Measurements from ENCODE around the gene SULT1B1.
"Not testable (repeated sequence)": the region's sequence is repeated elsewhere in the genome, so short reads cannot be mapped to it uniquely, and the experiment has no call there.

The SULT1B1 gene
- 25.9 reads per million, percentile 53 among the genes with 10 or more reads in this experiment for total RNA-seq

DNA sequence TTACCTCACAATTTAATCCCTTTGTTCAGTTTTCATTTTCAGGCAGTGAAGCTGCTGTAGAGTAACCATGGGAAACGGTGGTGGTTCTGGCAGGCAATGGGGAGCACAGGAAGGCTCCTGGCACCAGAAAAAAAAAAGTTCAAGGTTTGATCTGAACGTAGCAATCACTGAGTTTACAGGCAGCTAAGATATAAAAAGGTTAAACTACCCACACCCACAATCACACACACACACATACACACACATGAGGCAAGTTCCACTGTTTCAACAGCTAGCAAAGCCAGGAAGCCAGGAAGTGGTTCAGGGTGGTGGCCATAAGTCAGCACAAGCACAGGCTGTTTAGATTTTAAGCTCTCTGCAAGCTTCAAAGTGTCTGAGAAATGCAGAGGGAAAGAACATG, at the start of gene SULT1B1:
Gene SULT1B1 (minus strand): TSS at position 166 of the 400 bp plus-strand sequence. CDS start 5,403 bp downstream, outside the sequence.
- peak; percentile 18 for DNase-seq

DNA sequence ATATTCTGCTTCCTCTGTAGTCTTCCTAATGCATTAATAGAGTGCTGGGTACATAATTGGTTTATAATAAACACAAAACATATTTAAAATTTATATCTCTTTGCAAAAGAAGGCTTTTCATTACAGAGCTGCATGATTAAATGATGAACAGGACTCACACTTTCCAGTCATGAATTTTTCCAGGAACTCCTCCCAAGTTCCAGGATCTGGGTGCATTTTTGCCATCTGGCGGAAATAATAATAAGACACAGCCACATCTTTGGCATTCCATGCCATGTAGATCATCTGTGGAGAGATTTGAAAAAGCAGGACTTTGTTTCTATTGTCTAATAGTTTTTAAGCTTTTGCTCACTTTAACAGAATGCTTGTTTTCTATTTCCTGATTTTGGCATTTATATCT, 40.2 kb upstream of the SULT1B1 start:
- DNase-seq, result no peak

DNA sequence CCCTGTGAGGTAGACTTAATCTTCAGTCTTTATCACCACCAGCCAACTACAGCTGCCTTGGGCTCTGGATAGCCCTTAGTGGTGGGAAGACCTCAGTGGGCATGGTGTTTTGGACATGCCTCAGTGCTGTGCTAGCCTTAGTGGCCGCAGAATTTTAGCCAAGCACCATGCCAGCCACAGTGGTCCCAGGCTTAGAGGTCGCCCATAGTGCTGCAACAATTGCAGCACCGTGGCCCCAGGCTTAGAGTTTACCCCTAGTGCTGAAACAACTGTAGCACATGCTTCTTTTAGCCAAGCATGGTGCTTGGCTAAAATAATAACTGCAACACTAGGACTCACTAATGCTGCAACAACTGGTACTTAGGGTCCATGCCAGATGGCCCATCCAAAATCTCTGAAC, 38.9 kb upstream of the SULT1B1 start:
- DNase-seq, result no peak

DNA sequence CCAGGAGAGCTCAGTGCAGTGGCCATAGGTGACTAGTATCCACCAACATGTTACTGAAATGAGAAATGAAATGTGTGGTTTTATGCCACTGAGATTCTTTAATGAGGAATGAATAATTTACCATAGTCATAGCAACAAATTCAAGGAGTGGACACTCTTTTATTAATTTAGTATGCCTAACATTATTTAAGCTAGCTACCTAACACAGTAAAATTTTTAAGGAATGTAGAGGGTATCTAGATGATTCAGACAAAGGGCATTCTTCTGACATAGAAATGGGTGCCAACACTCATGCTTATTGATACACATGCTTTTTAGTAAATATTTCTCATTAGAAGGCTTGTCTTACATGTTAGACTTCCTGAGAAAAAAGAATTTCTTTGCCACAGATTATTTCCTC, 33.3 kb upstream of the SULT1B1 start:
- no peak for DNase-seq

DNA sequence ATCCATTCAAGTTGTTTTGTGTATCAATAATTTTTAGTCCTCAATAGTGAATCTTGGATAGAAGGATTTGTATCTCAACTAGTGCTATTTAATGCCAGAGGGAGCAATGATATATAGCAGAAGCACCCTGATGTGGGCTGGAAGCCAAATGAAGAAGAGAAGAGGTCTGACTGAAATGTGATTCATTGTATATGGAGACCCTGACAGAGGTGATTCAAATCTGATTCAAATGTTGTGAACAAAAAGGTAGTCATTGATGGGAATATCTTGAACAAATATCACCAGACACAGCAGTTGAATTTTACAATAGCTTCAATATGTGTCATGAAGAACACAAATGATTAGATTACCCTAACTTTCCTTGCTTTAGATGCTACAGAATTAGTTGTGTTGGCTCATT, 27.5 kb upstream of the SULT1B1 start:
- no peak for DNase-seq

DNA sequence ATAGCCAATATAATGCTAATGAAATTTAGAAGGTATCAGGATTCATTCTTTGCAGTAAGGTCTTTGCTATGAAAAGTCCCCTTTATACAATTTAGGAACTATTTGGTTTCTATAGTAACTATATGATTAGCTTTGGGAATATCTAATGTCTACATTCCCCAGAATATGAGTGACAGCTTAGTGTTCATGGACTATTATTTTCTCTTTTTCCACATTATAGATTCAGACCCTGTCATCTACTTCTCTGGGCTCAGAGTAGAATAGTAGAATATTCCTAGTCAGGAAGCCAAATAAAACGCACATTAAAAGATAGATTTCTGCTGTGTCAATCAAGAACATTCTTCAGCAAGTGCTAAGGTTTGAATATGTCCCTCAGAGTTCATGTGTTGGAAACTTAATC, 26.1 kb upstream of the SULT1B1 start:
- no peak for DNase-seq

DNA sequence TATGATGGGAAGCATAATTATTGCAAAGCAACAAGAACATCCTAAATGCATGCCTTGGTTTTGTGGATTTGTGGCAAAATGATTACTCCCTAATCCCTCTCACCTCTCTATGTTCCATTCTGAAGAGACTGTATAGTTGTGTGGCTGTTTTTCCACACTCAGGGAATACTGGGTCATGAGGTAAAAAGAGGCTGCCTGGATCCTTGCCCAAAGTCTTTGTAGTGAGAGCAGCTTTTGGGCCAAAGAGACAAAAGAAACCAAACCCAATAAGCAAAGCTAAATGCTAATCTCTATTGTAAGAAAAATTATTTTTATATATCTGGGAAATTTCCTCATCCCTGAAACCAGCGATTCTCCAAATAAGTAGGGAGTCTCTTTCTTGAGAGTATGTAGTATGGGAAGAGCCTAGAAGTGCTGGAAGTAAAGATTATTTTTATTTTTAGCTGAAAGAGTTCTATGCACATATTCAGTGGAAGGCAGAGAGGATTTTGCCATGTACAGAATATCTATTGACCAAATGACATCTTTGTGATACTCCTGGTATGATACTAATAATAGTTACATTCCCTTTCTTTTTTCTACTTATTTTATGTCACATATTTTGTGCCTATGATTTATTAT, 24.9 kb upstream of the SULT1B1 start:
- DNase-seq, result no peak

DNA sequence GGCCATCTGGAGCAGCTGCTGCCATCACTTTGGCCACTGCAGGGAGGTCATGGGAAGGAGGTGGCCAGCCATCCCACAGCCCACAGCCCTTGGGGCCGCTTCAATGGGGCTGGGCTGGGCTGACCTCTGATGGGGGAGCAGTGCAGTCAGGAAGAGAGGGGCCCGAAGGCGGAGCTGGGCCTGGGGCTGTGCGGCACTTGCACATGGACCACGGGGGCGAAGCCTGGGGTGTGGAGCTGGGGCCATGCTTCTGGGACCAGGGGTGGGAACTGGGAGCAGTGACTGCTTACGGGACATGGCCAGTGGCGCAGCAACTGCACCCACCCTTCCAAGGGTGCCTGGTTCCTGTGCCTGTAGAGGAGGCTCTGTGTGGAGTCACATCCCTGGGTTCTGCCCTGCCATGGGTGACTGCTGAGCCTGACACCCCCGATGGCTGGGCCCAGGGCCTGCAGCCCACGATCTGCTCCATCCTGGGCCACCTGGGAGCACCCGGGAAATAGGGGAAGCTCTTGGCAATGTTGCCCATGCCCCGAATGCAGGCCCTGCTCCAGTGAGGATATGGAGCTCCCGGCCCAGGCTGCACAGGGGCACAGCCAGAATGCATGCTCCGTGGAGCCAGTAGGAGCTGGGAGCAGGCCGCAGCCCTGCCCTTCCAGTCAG, 22.4 kb upstream of the SULT1B1 start:
- no peak for DNase-seq

DNA sequence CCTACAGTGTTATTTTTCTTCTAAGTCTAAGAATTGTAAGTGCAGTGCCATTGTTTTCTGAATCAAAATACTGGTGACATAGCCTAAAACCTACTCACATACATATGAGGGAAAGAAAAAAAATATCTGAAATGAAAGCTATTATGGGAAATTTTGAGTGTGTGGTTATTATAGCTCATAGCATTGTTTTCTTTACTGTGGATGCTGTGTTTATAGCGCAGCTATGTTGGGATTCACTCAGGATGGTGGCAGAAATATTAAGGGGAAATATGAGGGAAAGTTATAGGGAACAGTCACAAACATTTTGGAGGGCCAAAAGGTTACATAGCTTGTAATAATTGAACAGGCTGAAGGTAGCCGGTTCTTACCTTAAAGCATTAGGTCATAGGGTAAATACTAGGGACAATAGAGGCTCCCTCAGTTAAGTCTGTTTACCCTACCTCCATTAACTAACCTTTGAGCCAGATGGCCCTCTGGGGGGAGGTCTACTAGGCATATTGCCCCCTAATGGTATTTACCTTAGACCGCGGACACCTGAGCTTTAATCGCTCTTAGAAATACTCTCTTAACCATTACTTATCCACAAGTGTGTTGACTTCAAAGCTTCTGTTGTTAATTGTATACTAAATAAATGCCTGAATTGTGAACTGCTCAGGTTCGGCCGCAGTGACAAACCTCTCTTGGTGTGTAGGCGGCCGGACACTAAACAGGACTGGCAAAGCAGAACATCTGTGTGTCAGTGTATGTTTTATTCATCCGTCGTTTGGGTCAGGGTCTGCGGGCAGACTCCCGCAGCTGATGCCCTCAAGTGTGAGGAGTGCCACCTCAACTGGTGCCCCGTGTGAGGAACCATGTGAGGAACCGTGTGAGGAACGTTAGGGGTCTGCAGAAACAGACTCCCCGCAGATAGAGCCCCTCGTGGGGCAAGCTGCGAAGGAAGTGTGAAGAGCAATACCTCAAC, 21.3 kb upstream of the SULT1B1 start:
- no peak for DNase-seq

DNA sequence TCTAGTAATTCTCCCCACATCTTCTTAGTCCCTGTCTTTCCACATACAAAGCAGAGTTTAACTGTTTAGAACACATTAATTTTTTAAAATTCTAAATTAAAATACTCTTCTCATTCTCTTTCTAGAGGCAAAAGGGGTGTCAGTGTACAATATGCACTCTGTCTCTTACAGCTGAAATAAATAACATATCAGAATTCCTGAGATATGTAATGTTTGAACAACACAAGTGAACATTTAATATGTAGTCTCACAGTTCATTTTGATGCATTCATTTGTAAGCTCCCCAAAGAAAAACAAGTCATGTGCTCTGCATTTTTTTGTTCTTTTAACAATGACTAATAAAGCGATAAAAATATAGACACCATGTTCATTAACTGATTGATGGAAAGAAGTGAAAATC, 19.7 kb upstream of the SULT1B1 start:
- DNase-seq, result no peak

DNA sequence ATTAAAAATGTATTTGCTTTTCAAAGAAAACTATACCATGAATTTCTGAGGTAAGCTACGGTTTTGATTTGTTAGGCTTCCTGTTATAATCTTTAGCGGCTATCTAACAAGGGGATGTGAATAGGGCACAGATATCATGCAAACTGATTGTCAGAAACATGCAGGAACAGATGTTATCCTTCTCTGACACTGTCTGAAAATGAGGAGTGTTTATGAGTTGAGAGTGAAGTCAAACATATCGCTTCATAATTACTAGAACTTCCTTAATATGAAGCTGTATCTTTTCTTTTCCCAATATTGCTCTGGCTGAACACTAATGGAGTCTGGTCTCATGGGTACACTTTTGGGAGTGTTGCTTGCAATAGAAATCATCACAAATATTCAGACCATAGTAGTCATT, 16.3 kb upstream of the SULT1B1 start:
- no peak for DNase-seq

DNA sequence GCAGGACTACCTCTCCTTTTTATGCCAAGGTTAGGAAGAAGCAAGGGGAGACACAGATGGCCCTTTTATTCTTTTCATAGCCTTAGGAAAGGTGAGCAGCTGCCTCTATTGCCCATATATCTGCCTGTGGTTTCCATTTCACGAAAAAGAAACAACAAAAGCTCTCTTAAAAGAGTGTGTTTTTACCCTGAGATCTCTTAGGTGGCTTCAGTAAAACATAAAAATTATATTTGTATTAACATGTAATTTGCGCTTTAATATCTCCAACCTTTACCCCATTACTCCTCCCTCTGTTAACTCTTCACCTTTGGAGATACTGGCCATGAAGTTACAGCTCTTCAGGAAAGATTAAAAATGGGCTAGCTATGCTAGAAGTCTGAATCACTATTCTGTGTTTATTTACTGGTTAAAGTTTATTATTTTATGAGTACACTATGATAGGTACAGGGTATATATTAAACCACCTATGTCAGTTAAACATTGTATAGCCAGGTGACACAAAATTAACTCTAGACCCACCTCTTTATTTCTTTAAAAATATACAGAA, 15.0 kb upstream of the SULT1B1 start:
- DNase-seq, result no peak

DNA sequence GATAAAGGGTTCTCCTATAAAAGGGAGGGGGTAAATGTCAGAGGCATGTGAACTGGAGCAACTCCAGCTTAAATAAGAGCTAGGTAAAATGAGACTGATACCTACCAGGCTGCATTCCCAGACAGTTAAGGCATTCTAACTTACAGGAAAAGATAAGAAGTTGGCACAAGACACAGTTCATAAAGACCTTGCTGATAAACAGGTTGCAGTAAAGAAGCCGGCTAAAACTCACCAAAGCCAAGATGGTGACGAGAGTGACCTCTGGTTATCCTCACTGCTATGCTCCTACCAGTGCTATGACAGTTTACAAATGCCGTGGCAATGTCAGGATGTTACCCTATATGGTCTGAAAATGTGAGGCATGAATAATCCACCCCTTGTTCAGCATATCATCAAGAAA, 13.1 kb upstream of the SULT1B1 start:
- no peak for DNase-seq

DNA sequence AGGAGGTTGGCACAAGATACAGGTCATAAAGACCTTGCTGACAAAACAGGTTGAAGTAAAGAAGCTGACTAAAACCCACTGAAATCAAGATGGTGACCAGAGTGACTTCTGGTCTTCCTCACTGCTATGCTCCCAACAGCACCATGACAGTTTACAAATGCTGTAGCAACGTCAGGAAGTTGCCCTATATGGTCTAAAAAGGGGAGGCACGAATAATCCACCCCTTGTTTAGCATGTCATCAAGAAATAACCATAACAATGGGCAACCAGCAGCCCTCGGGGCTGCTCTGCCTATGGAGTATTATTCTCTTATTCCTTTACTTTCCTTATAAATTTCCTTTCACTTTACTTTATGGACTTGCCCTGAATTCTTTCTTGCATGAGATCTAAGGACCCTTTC, 8.1 kb upstream of the SULT1B1 start:
- not testable (repeated sequence) for DNase-seq

DNA sequence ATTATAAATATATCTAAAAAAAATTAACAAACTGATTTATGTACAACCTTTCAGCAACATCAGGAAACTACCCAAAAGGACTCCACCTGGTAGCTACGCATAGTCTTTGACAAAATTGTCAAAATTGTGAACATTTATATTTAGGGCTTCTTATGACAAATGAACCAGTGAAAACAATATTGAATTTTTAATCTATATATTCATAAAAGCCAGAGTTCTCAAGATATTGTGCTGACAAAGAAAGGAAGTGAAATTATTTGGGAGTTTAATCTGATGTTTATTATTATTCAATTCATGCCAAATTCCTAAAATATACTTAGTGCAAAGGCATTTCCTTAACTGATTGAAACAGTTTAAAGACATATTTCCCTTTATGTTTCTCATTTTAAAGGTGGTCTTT, 5.3 kb upstream of the SULT1B1 start:
- DNase-seq, result no peak

DNA sequence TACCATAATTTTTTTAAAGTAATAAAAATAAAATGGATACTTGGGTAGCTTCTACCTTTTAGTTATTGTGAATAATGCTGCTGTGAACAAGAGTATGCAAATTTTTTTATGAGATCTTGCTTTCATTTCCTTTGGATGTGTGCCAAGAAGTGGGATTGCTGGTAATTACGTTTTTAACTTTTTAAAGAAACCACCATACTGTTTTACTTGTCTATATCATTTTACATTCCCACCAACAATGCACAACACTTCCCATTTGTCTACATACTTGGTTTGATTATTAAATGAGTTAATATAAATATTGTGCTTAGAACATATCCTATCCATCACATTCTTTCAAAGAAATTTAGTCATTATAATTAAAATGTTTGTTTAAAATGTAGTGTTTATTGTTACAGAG, 3.9 kb upstream of the SULT1B1 start:
- no peak for DNase-seq

DNA sequence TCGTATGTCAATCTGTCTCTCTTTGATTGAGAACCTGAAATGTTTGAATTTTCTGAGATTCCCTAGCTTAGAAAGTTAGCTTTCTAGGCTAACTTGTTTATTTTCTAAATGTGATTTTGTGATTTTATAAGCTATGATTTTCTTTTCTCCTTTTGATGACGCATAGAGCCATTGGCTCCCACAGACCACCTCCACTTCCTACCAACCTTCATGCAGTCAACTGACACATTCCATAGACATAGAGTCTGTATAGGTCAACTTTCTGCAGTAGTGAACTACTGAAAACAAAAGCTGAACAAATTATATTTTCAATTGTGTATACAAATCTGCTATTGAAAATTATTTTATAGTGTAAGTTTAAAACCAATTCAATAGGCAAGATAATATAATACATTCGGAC, 2.8 kb upstream of the SULT1B1 start:
- no peak for DNase-seq

DNA sequence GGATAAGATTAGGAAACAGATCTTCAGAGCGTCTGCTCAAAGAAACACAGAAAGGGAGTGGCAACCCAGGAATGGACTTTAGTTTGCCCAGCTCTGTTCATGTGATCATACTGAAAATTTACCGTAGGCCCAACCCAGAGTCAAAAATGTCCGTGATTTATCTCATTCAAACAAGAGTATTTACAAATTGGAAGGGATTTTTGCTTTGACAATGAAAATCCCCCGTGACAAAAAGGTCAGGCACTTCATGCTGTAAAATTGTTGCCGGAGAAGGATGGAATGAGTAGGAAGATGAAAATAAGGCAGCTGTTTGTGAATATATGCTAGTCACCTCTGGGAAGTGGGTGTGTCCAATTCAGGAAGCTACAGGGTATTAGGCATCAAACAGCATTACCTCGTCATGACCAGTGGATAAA, 1.2 kb downstream of the SULT1B1 start:
- DNase-seq, result no peak

DNA sequence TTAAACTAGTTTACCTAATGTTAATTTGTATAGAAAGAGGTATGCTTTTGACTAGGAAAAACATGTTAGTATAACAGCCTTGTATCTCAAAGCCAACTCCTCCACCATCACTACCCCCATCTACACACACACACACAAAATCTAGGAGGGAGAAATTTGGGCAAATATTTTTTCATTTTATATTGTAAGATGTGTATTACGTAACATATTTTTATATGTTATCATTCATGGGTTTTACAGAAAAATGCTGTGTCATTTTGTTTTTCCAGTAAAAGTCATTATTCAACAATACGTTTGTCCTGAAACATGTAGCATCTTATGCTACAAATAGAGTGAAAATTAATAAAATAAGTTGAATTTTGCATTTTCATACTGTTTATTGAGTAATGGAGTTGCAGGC, 3.0 kb downstream of the SULT1B1 start:
- no peak for DNase-seq

DNA sequence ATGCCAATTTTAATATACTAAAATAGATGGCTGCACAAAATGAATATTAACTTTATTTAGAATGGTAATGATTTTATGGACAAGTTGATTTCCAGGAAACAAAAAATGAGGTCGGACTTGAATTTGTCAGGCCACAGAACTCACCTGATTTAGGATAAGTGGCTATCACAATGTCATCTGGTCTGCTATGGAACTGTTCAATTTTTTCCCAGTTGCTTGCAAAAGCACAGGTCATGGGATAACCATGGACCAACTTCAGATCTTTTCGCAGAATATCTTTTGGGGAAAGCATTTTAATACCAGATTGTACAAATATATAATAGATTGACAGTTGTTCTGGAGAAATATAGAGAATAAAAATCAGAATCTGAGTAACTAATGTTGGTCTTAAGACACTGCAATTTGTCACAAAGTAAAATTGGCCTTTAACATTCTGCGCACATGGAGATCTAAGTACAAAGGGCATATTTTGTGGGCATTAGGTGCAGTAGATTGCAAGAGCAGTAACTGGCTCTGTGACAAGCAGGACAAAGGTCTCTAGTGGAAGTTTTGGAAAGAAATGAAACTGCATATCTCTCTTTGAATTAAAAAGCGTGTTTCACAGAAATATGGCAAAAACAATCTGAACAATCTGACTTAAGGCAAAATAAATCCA, 5.4 kb downstream of the SULT1B1 start:
- DNase-seq, result no peak

DNA sequence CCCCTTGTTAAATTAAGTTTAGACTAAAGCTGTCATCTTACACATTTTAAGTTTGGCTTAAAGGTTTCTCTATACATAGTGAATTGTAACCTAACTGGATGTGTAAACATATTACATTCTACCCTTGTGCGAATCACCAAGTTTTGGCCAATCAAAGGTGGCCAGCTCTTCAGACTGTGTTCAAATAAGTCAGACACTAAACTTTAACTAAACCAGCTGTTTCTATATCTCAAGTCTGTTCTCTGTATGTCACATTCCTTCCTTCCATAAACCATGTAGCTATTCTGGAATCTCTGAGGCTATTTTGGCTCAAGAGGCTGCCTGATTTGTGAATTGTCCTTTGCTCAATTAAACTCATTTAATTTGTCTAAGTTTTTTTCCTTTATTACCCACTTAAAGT, 6.7 kb downstream of the SULT1B1 start:
- no peak for DNase-seq

DNA sequence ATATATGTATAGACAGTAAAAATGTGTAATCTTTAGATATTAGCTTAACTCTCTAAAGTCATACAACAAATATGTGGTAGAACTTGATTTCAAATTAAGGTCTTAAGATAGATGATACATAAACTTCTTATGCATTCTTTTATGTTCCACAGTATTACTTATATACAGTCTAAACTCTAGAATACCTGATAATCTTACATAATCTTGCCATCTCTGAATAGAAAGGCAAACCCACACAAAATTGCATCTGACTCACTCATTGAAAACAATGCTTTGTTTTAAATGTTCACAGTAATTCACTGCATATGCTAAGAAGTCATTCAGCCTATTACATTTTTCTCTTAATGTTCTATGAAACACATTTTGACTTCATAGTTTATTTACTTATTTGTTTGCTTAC, 10.1 kb downstream of the SULT1B1 start:
- DNase-seq, result no peak

DNA sequence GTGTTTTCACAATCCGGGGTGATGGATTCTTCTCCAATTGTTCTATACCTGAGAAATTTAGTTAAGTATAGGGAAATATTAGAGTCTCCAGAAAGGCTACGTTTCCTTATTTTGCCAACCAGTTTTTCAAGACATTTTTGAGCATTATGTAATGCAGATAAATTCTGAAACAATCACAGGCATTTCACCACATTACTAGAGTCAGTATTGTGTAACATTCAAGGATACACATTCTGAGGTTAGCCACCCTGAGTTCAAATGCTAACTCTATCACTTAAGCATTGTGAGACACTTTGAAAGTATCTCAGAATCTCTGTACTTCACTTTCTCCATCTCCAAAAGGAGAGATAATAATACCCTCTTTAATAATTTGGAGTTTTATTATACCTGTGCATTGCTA, 10.6 kb downstream of the SULT1B1 start:
- no peak for DNase-seq
